ENCODE results near the gene CBFA2T3. TPM values are rescaled to one million over a fixed set of nuclear protein-coding genes. Genes with fewer than 3 reads are reported as not detected.

Gene CBFA2T3
- polyA plus RNA-seq, 4 donors = 1.8 to 3.6 (median 3.5) TPM

DNA sequence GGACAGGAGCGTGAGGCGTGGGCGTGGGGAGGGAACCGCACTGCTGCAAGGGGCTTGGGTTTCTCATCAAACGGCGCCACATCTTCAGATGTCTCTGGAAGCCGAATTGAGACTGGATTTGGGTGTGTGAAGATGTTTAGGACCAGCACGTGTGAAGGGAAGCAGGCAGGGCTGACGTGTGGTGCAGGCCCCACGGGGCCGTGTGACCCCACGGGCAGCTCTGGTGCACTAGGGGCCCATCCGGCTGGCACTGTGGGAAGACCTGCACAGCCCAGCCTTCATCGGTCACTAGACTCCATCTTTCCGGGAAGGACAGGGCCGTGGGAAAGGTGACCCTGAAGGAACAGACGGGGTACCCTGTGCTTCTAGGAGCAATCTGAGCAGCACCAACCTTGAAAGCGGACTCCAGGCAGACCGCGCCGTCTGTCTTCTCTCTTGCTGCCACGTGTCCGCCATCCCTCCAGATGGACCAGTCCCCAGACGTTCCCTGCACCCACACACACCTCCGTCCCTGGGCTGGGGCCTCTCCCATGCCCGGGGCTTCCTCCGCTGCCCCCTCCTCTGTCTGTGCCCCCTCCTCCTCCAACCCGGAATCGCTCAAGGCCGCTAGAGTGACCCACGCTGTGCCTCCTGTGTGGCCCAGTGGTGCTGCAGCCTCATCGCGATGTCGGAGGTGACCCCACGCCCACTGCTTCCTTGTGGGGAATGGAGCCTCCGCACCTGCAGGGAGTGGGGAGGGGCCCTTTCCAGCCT, 23.4 kb upstream of the CBFA2T3 start:
- DNase-seq (ENCODE audit: low read depth in 4 of 4, low spot score in 2 of 4) = no peak

DNA sequence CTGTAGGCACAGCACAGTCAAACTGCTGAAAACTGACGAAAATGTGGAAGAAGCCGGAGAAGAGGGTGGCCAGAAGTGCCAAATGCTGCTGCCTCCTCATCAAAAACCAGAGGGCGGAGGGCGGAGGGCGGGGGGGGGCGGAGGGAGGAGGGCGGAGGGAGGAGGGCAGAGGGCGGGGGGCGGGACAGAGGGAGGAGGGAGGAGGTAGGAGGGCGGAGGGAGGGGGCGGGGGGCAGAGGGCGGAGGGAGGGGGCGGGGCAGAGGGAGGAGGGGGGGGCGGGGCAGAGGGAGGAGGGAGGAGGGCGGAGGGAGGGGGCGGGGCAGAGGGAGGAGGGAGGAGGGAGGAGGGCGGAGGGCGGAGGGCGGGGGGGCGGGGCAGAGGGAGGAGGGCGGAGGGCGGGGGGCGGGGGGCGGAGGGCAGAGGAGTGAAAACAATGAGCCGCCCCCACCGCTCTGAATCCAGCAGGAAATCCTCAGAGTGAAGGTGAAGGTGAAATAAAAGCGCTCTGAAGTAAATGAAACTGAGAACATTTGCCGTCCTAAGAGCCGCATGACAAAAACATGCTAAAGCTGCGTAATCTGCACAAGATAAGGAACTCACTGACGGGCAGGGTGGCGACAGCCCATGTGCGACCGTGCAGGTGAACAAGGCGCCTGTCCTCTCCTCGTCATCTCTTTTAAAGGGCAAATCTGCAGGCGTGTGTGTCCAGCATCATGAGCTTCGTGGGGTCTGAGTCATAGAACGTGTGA, 22.6 kb upstream of the CBFA2T3 start:
- DNase-seq (ENCODE audit: low read depth in 4 of 4, low spot score in 2 of 4) = no peak

DNA sequence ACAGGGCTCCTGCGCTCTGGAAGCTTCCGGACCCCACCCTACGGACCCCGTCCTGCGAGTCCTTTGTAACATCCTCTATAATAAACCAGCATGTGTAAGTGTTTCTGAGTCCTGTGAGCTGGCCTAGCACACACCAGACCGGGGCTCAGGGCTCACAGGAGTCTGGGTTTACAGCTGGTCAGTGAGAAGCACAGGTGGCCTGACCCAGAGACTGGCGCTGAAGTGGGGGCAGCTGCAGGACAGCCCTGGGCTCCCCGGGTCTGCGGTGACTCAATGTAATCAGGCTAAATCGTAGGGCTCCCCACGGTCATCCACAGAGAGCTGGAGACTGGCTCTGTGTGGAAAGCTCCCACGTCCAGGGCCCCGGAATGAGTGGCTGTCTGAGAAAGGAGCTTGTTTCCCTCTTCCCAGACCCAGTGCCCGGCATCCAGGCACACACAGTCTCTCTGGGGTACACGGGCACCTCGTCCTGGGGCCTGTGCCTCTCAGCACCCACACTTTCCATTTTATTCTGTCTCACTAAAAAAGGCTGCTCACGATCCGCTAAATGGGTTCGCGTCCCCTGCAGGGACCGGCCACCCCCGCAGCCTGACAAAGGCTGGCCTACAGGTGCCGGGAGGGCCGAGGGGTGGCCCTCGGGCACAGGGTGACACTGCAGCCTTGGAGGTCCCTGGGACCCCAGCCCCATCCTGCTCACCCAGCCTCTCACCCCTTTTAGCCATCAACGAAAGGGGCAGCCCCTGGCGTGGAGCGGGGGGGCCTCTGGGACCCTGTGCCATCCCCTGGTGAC, 18.9 kb upstream of the CBFA2T3 start:
- no peak for DNase-seq (ENCODE audit: low read depth in 4 of 4, low spot score in 2 of 4)

DNA sequence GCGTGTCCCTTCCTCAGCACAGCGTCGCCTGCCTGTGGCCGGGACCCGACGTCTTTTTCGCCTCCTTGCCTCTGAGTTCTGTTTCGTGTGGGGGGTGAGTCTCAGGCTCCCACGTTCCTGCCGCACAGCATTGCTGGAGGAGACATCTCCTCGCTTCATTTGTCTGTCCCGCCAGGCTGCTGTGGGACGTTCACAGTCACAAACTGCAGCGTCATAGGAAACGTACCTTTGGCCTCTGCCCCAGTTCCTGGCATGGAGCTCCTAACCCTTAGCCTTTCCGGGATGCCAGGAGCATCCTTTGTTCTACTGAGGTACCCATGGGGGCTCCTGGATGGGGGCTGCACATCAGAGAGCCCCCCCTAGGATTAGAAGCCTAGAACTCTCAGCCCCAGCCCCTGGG, 18.2 kb upstream of the CBFA2T3 start:
- no peak for DNase-seq (ENCODE audit: low read depth in 4 of 4, low spot score in 2 of 4)

- no peak for DNase-seq (ENCODE audit: low read depth in 4 of 4, low spot score in 2 of 4)
Observed at GRCh38 chr16:88994695-88995094, 17.7 kb upstream of the CBFA2T3 start.

DNA sequence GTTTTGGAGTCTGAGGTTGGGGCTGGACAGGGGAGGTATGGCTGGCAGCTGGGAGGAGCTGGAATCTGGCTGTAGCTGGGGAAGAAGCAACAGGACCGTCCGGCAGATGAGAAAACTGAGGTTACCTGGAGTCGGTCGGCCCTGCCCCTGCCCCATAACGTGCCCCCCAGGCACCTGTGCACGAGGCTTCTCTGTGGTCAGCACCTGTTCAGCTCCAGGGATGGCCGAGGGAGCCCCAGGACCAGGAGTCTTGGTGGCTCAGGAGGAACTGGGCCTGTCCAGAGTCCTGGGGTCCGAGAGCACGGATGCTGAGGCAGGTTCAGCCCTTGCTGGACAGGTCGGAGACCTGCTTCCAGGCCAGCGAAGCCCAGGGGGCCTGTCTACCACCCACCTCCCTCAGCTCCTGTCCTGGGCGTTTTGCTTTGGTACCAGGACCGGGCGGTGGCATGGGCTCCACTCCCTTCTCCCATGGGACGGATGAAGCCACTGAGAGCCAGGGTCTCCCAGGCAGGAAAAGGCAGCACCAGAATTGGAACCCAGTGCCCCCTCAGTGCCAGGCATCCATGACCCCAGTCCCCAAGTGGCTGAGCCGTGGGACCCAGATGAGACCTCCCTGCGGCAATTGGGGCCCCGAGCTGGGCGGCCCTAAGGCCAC, 17.1 kb upstream of the CBFA2T3 start:
- DNase-seq (ENCODE audit: low read depth in 4 of 4, low spot score in 2 of 4) = no peak

DNA sequence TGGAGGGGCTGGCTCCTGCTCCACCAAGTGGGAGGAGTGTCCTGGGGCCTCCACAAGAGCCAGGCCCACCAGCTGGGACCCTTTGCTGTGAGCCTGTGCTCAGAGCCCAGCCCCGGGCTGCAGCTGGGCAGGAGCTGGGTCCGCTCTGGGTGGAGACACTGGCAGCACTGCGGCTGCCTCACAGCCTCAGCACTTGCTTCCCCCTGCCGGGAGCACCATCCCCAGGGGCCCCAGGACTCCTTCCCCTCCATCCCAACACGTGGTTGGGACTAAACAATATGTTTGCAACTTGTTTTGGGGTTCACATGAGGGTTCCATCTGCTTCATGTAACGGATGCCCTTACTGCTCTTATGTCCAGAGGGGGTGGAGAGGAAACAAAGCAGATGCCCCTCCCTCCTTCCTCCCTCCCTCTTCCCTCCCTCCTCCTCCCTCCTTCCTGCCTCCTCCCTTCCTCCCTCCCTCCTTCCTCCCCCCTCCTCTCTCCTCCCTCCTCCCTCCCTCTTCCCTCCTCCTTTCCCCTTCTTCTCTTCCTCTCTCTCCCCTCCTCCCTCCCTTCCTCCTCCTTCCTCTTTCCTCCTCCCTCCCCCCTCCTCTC, 16.3 kb upstream of the CBFA2T3 start:
- no peak for DNase-seq (ENCODE audit: low read depth in 4 of 4, low spot score in 2 of 4)

- DNase-seq (ENCODE audit: low read depth in 4 of 4, low spot score in 2 of 4) = no peak
Observed at GRCh38 chr16:88992351-88993165, 15.6 kb upstream of the CBFA2T3 start.

- no peak for DNase-seq (ENCODE audit: low read depth in 4 of 4, low spot score in 2 of 4)
Observed at GRCh38 chr16:88991813-88992350, 14.9 kb upstream of the CBFA2T3 start.

DNA sequence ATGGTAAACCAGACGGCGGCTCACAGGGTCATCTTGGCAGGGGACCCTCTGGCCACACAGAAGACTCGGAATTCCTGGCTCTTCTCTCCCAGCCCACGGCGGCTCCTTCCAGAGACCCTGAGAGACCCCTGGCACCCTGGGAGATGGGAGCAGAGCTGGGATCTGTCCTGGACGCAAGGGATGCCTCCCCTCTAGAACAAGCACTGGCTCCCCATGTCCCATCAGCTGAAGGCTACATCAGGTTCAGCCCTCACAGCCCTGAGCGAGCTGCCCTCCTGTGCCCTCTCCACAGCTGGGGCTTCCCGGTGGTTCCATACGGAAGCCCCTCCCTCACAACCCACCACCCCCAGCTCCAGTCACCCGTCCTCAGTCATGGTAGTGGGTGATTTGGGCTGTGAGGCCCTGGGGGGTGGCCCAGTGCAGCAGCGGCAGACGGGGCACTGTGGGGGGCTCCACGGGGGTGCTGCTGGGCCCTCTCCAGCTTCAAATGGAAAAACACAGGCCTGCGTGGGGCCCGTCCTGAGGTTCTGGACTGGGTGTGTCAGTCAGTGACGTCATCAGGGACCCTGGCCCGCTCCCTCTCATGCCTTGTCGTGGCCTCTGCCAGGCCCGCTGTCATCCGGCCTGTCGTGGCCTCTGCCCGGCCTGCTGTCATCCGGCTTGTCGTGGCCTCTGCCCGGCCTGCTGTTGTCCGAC, 13.0 kb upstream of the CBFA2T3 start:
- no peak for DNase-seq (ENCODE audit: low read depth in 4 of 4, low spot score in 2 of 4)

- no peak for DNase-seq (ENCODE audit: low read depth in 4 of 4, low spot score in 2 of 4)
Observed at GRCh38 chr16:88988980-88989811, 12.2 kb upstream of the CBFA2T3 start.

DNA sequence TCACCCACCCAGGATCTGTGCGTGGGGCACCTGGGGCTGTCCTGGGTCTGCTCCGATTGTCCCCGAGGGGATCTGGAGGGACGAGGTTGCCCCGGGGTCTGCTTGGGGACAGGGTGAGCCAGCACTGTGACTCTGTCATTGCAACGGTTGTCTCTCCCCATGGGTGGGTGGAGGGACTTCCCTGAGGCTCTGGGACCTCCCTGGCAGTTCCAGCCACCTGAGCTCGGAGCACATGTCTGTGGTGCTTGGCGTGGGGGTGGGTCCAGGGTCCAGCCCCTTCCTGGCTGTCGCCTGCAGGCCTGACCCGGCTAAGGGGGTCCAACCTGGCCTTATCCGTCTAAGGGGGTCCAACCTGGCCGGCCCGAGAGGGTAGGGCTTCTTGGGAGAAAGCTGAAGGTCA, 8.5 kb upstream of the CBFA2T3 start:
- DNase-seq (ENCODE audit: low read depth in 4 of 4, low spot score in 2 of 4) = no peak

DNA sequence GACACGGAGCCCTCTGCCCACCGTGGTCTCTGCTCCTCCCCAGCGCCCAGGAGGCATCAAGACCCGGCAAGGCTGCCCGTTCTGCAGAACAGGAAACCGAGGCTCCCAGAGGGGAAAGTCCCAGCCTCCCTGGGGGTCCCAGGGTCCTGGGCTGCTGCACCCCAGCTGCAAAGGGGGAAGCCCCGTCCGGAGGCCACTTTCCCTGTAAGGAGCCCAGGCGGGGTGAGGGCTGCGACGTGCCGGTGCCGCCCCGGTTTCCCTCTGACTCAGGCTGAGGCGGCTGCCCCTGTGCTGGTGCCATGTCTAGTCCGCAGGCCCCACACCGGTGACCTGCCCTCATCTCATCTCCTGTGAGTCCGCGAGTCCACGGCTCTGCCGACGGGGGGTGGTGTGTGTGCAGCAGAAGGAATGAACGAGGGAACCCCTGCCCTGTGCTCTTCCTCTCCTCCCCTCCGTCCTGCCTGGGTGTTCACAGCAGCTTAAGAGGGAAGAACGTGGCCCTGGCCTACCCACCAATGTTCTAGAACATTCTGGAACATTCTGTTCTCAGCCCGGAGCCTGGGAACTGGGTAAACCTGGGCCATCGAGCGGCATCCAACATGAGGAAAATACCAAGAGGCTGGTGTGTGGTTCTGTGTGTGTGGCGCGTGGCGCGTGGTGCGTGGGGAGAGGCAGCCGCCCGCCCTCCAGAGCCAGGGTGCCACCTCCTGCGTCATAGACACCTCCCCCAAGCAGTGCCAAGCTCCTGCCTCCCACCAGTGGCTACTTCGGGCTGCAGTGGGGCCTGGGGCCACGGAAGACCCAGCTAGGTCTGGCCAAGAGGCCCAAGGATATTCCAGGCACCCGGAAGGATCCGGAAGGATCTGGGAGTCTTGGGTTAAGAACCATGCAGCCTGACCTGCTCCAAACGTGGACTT, 7.0 kb upstream of the CBFA2T3 start:
- DNase-seq (ENCODE audit: low read depth in 4 of 4, low spot score in 2 of 4) = no peak

- no peak for DNase-seq (ENCODE audit: low read depth in 4 of 4, low spot score in 2 of 4)
Observed at GRCh38 chr16:88983165-88983564, 6.2 kb upstream of the CBFA2T3 start.

DNA sequence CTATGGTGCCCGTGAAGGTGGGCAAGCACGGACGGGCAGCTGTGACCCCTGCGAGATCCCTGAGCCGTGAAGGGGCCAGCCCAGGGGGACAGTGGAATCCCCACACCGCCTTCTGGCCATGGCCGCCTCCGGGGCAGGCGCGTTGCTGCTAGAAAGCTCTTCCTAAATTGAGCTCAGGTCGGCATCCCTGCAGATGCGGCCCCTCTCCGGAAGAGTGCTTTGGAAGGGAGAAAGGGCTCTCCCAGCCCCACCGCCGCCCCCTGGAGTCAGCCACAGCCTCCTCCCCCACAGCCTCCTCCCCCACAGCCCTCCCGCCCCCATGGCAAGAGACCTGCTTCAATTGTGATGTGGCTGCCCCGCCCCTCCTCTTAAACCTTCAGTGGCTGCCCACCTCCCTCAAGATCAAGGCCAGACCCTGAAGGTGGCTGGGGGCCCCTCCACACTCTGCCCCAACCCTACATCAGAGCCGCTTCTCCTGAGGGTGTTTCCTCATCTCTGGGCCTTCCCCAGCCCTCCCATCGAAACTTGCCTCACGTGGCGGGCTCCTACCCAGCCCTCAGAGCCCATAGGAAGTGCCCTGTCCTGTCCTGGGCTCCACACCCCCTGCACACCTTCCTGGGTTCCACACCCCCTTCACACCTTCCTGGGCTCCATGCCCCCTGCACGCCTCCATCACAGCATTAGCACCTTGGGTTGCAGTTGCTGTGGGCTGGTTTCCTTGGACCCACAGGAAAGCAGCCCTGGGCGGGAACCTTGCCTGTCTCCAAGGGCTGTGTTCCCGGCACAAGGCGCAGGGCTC, 5.5 kb upstream of the CBFA2T3 start:
- no peak for DNase-seq (ENCODE audit: low read depth in 4 of 4, low spot score in 2 of 4)

Data from left renal cortex interstitium (tissue), 4 donors.